ENCODE measurements around the gene SUGP2. TPM values are rescaled to one million over a fixed set of nuclear protein-coding genes. Genes with fewer than 3 reads are reported as not detected.

The SUGP2 gene
- total and polyA plus RNA-seq, 9 of the 15 experiments (the other 6 are each of a cell fraction or from before 2014, with no cell fraction given): 13.1 to 101 (median 63.1) TPM

GRCh38 chr19:18996351-18996750 is 37.0 kb downstream of the SUGP2 start:
- in situ Hi-C loops (cut with MboI) (no loop called here), intact Hi-C loops (cut with micrococcal nuclease) (loop anchor here (5.0 kb wide), 1 partner anchor 141 kb away; the partner anchor contains the start of gene TMEM161A)
- no peak overlapping the region for H3K4me3 ChIP-seq
- H3K27me3 ChIP-seq (ENCODE audit: control insufficient read depth in 2 of 2, insufficient read depth in 2 of 2, low read length in 2 of 2): no peaks in the 10 kb centered on the region
- no peaks in the 10 kb centered on the region for H3K9me1 ChIP-seq (ENCODE audit: control insufficient read depth, insufficient read depth, low read length)
- H3K9me3 ChIP-seq (replicated peaks; ENCODE audit: control insufficient read depth, insufficient read depth, low read depth, low read length): no peaks in the 10 kb centered on the region
- no peaks in the 10 kb centered on the region for H3K79me2 ChIP-seq (ENCODE audit: control insufficient read depth, insufficient read depth, low read length)
- DNase-seq (ENCODE audit: extremely low read depth in 1 of 4, low spot score in 3 of 4): no peak
- 94% methylated on average over 10 of the region's 10 CpGs for WGBS (ENCODE audit: insufficient coverage, low coverage, missing lambda C conversion rate)
- FAIRE-seq: no peak
- no peak for ATAC-seq
- H4K20me1 ChIP-seq (replicated peaks; ENCODE audit: control insufficient read depth, insufficient read depth, low read length): 0 out of 2 replicates have a peak, but pooled peaks cover 3% of the 10 kb centered on the region
- H3K36me3 ChIP-seq (ENCODE audit: control insufficient read depth, insufficient read depth, low read length): peaks cover 88% of the 10 kb centered on the region; the same call in 2 of the 3 replicates
- no TSS peak for BruUV-seq (replicated peaks)
- TF ChIP-seq POLR2A (conservative IDR thresholded peaks at IDR 0.05) (0 out of 2 replicates have a peak, but pooled peaks have one; percentile 13), CREB3L1 (IDR thresholded peaks at IDR 0.05; ENCODE audit: borderline replicate concordance, low read depth) (no peak), ZNF121 (CRISPR knock-in tag; conservative IDR thresholded peaks at IDR 0.05) (peak; percentile 49), ZNF224 (CRISPR knock-in tag; IDR thresholded peaks at IDR 0.05) (no peak), JUND (IDR thresholded peaks at IDR 0.05; ENCODE audit: borderline replicate concordance, low read depth, low read length) (no peak), JUND (tag; IDR thresholded peaks at IDR 0.05; ENCODE audit: borderline replicate concordance, low read depth, low read length) (no peak), ETS1 (conservative IDR thresholded peaks at IDR 0.05; ENCODE audit: control insufficient read depth, low read depth, low read length) (no peak), ZNF12 (CRISPR knock-in tag; IDR thresholded peaks at IDR 0.05) (no peak), ZNF140 (CRISPR knock-in tag; IDR thresholded peaks at IDR 0.05) (no peak), CEBPB (tag; IDR thresholded peaks at IDR 0.05) (peak; percentile 43; the same call in 1 of the 2 replicates), ATF3 (IDR thresholded peaks at IDR 0.05) (peak; percentile 27; the same call in 1 of the 2 replicates), ATF3 (CRISPR knock-in tag; conservative IDR thresholded peaks at IDR 0.05) (no peak), ZNF707 (CRISPR knock-in tag; conservative IDR thresholded peaks at IDR 0.05) (no peak)
- no peak overlapping the region for H3K27ac ChIP-seq (ENCODE audit: extremely low read depth, low read depth, low read length)
- ChIA-PET POLR2A (interaction anchor here (0.6 to 2.0 kb wide), 5 partner anchors 9 to 235 kb away, joined by 3 to 7 read pairs (median 5); no protein-coding TSS in a partner anchor), CTCF (ENCODE audit: low intra/inter-chr PET ratio) (interaction anchor here (0.7 to 1.2 kb wide), 2 partner anchors 133 to 143 kb away, joined by 3 to 4 read pairs; no protein-coding TSS in a partner anchor)
- H2AFZ ChIP-seq (ENCODE audit: low read depth, low read length): no peak overlapping the region
- no peak overlapping the region for H3K4me2 ChIP-seq (ENCODE audit: insufficient read depth, low read length)
- no peaks in the 10 kb centered on the region for H3K4me1 ChIP-seq (replicated peaks in 1 of 2; ENCODE audit: control insufficient read depth in 2 of 2, insufficient read depth in 2 of 2, low read length in 2 of 2)
- no peak overlapping the region for H3K9ac ChIP-seq (ENCODE audit: insufficient read depth in 1 of 2, low read depth in 2 of 2, low read length in 2 of 2)

Measured in K562 (cell line).